HCT116 (cell line): ENCODE data around the gene ZNF837. TPM values are rescaled to one million over a fixed set of nuclear protein-coding genes. Genes with fewer than 3 reads are reported as not detected.

Experiments
- ATAC-seq: fragments of 200-7000 bp; cut with Tn5 transposase; 2 replicates; pipeline ENCODE4 v1.9.1; 2020; ENCODE audit warnings: mild to moderate bottlenecking, moderate library complexity
- BruUV-seq: library from RNA; stranded (reverse); fragments of 400-500 nt; replicated peaks from 2 replicates; lab custom pipeline; 2021; lab: Mats Ljungman, UMichigan
- CTCF ChIA-PET: fragments of 300-600 bp; sonication (Branson Sonifier 250); formaldehyde crosslinking; loops from one replicate; lab custom pipeline; 2021; ENCODE audit warnings: antibody characterized with exemption; lab: Charles Lee
- POLR2A ChIA-PET: fragments of 300-600, 350-600 bp; sonication (Branson Sonifier 250); formaldehyde crosslinking; loops from one replicate; lab custom pipeline; 2021; ENCODE audit warnings: antibody characterized with exemption; lab: Charles Lee
- RAD21 ChIA-PET, 2 experiments: fragments of 300-600 bp; sonication (Branson Sonifier 250); formaldehyde crosslinking; loops; one replicate each; lab custom pipeline; 2023; ENCODE audit warnings: low total read pairs in 2 of 2; ENCODE audit not compliant: uncharacterized antibody in 2 of 2, unreplicated experiment in 2 of 2, low non-redundant PET in 1 of 2; lab: Charles Lee
- DNase-seq: peaks from one replicate; pipeline ENCODE4 v3.0.0-alpha.2; 2010; ENCODE audit warnings: low read depth, low spot score
- H2AFZ ChIP-seq: fragments of 200-600 bp; shearing (Covaris generic), sonication (generic); 2 replicates; pipeline ENCODE4 v1.6.1; 2017; ENCODE audit warnings: low read depth, mixed run types, mixed read lengths, antibody characterized with exemption, low read length; ENCODE audit not compliant: poor library complexity, severe bottlenecking
- H3K27ac ChIP-seq: 2 replicates; pipeline ENCODE4 v1.5.1; 2012; ENCODE audit warnings: low read depth, low read length
- H3K27me3 ChIP-seq: fragments of 200-600 bp; sonication (generic); 2 replicates; pipeline ENCODE4 v1.6.1; 2016; ENCODE audit warnings: mixed run types, low read length, mixed read lengths; ENCODE audit not compliant: insufficient read depth
- H3K36me3 ChIP-seq, 2 experiments: fragments of 200-500 bp in 1 of 2; fragments of 200-600 bp in 1 of 2; sonication (Bioruptor generic) in 1 of 2; sonication (generic) in 1 of 2; 2 replicates each; pipeline versions ENCODE4 v1.5.1 to v1.6.1; 2014 to 2016; ENCODE audit warnings: low read length in 2 of 2, inconsistent platforms in 1 of 2, mixed read lengths in 1 of 2, mixed run types in 1 of 2; ENCODE audit not compliant: insufficient read depth in 2 of 2, control insufficient read depth in 1 of 2
- H3K4me1 ChIP-seq, 2 experiments: fragments of 200-600 bp in 1 of 2; sonication (generic) in 1 of 2; 2 replicates each; pipeline versions ENCODE4 v1.5.1 to v1.6.1; 2012 to 2017; ENCODE audit warnings: low read length in 2 of 2, inconsistent platforms in 1 of 2, mild to moderate bottlenecking in 1 of 2, mixed read lengths in 1 of 2, mixed run types in 1 of 2, moderate library complexity in 1 of 2; ENCODE audit not compliant: insufficient read depth in 2 of 2, control insufficient read depth in 1 of 2
- H3K4me2 ChIP-seq: fragments of 200-600 bp; sonication (generic); 2 replicates; pipeline ENCODE4 v1.6.1; 2017; ENCODE audit warnings: mixed run types, low read length, mixed read lengths
- H3K4me3 ChIP-seq, 2 experiments: fragments of 200-600 bp in 1 of 2; sonication (generic) in 1 of 2; replicated peaks in 1 of 2; 2 replicates each; pipeline ENCODE4 v1.5.1; 2011 to 2016; ENCODE audit warnings: low read length in 2 of 2, control low read depth in 1 of 2, low read depth in 1 of 2, mild to moderate bottlenecking in 1 of 2, mixed read lengths in 1 of 2, mixed run types in 1 of 2
- H3K79me2 ChIP-seq: fragments of 200-600 bp; sonication (generic); 2 replicates; pipeline ENCODE4 v1.6.1; 2017; ENCODE audit warnings: mild to moderate bottlenecking, mixed run types, low read length, moderate library complexity, mixed read lengths; ENCODE audit not compliant: insufficient read depth
- H3K9ac ChIP-seq: fragments of 200-600 bp; sonication (generic); 2 replicates; pipeline ENCODE4 v1.6.1; 2016; ENCODE audit warnings: low read length, mixed read lengths
- H3K9me2 ChIP-seq: fragments of 200-600 bp; sonication (generic), shearing (Covaris generic); 2 replicates; pipeline ENCODE4 v1.6.1; 2017; ENCODE audit warnings: mixed run types, mild to moderate bottlenecking, moderate library complexity; ENCODE audit not compliant: insufficient read depth
- H3K9me3 ChIP-seq, 2 experiments: fragments of 200-500 bp in 1 of 2; fragments of 200-600 bp in 1 of 2; sonication (Bioruptor generic) in 1 of 2; sonication (generic) in 1 of 2; 2 replicates each; pipeline ENCODE4 v1.6.1; 2014 to 2017; ENCODE audit warnings: low read length in 2 of 2, mixed read lengths in 2 of 2, inconsistent platforms in 1 of 2, low read depth in 1 of 2, mild to moderate bottlenecking in 1 of 2, mixed run types in 1 of 2, moderate library complexity in 1 of 2; ENCODE audit not compliant: control insufficient read depth in 1 of 2, insufficient read depth in 1 of 2
- H4K20me1 ChIP-seq: fragments of 200-600 bp; sonication (generic), shearing (Covaris generic); 2 replicates; pipeline ENCODE4 v1.6.1; 2017; ENCODE audit warnings: mixed run types, mild to moderate bottlenecking, moderate library complexity; ENCODE audit not compliant: insufficient read depth
- ATF3 ChIP-seq: IDR thresholded peaks from 2 replicates; pipeline ENCODE4 v1.6.1; 2012
- CEBPB ChIP-seq: IDR thresholded peaks from 2 replicates; pipeline ENCODE4 v1.6.1; 2012; ENCODE audit warnings: low read depth
- CTCF ChIP-seq, 3 experiments: fragments of 200-600 bp in 1 of 3; sonication (generic) in 1 of 3; IDR thresholded peaks in 2 of 3; conservative IDR thresholded peaks in 1 of 3; 2 replicates each; pipeline ENCODE4 v1.5.1; 2012 to 2017; ENCODE audit warnings: low read depth in 2 of 3, low read length in 2 of 3, antibody characterized with exemption in 1 of 3, borderline replicate concordance in 1 of 3, control low read depth in 1 of 3, mild to moderate bottlenecking in 1 of 3, mixed read lengths in 1 of 3, mixed run types in 1 of 3, moderate library complexity in 1 of 3; ENCODE audit not compliant: insufficient read depth in 1 of 3
- EGR1 ChIP-seq: IDR thresholded peaks from 2 replicates; pipeline ENCODE4 v1.6.1; 2012; ENCODE audit warnings: low read depth
- EZH2 ChIP-seq: fragments of 200-600 bp; sonication (generic); IDR thresholded peaks from 2 replicates; pipeline ENCODE4 v1.6.1; 2017; ENCODE audit warnings: antibody characterized with exemption, mixed run types
- EZH2phosphoT487 ChIP-seq: fragments of 200-600 bp; IDR thresholded peaks from 2 replicates; pipeline ENCODE4 v1.6.1; 2018; ENCODE audit warnings: antibody characterized with exemption, borderline replicate concordance
- JUND ChIP-seq: IDR thresholded peaks from 2 replicates; pipeline ENCODE4 v1.6.1; 2012
- MAX ChIP-seq: IDR thresholded peaks from 2 replicates; pipeline ENCODE4 v1.6.1; 2012
- REST ChIP-seq: IDR thresholded peaks from 2 replicates; pipeline ENCODE4 v1.6.1; 2012; ENCODE audit warnings: low read depth
- SIN3A ChIP-seq: IDR thresholded peaks from 2 replicates; pipeline ENCODE4 v1.6.1; 2012; ENCODE audit warnings: low read depth
- SP1 ChIP-seq: IDR thresholded peaks from 2 replicates; pipeline ENCODE4 v1.6.1; 2012; ENCODE audit warnings: low read depth
- SRF ChIP-seq: IDR thresholded peaks from 2 replicates; pipeline ENCODE4 v1.6.1; 2012; ENCODE audit warnings: low read depth
- TCF7L2 ChIP-seq: IDR thresholded peaks from 2 replicates; pipeline ENCODE4 v1.7.0; 2011; ENCODE audit warnings: borderline replicate concordance, inconsistent platforms; ENCODE audit not compliant: insufficient read depth, insufficient read length; ENCODE audit errors: extremely low read depth
- YY1 ChIP-seq: IDR thresholded peaks from 2 replicates; pipeline ENCODE4 v1.6.1; 2011; ENCODE audit warnings: low read length, low read depth, moderate library complexity, mild to moderate bottlenecking; ENCODE audit not compliant: insufficient replicate concordance; ENCODE audit errors: extremely low read depth
- ZFX ChIP-seq: fragments of 450-650 bp; IDR thresholded peaks from 2 replicates; pipeline ENCODE4 v1.6.1; 2017
- ZNF274 ChIP-seq: fragments of 200-500 bp; sonication (Bioruptor generic); IDR thresholded peaks from 2 replicates; pipeline ENCODE4 v1.6.1; 2014; ENCODE audit warnings: mild to moderate bottlenecking, low read depth, low read length, inconsistent platforms
- intact Hi-C: fragments of 100-400 bp; cut with micrococcal nuclease; formaldehyde crosslinking; loops from 2 replicates; pipeline ENCODE4 v1.10.0; 2022
- total RNA-seq: library from RNA; stranded (reverse); gene quantifications from one replicate; pipeline ENCODE4 v1.2.1, GENCODE V29; 2021; ENCODE audit not compliant: unreplicated experiment

ZNF837 gene
- total RNA-seq, 1 experiment from 2014 or later = 3.2 TPM

- H3K9ac ChIP-seq = no peak overlapping the region
- intact Hi-C loops = no loop called here
- no TSS peak for BruUV-seq
- no peaks in the 10 kb centered on the region for H3K4me1 ChIP-seq
- no peak for ATAC-seq
- CTCF ChIA-PET = no interaction called here
- H4K20me1 ChIP-seq = no peaks in the 10 kb centered on the region
- POLR2A ChIA-PET = no interaction called here
- H3K27ac ChIP-seq = no peak overlapping the region
- no peaks in the 10 kb centered on the region for H3K27me3 ChIP-seq
- TF ChIP-seq SP1 (no peak), EZH2 (no peak), CEBPB (no peak), SIN3A (no peak), ATF3 (no peak), ZFX (no peak), JUND (no peak), CTCF (IDR thresholded peaks at IDR 0.05 in 2 of 3, conservative IDR thresholded peaks at IDR 0.05 in 1 of 3; ENCODE audit: borderline replicate concordance in 1 of 3, insufficient read depth in 1 of 3, low read depth in 2 of 3, low read length in 2 of 3) (no peak), SRF (no peak), EZH2phosphoT487 (no peak), TCF7L2 (no peak), EGR1 (no peak), REST (no peak), MAX (no peak), ZNF274 (no peak), YY1 (no peak)
- TF ChIP-seq, all 23 proteins: peak for 0
- H3K4me2 ChIP-seq = no peak overlapping the region
- H3K36me3 ChIP-seq = peaks cover 0 to 21% of the 10 kb centered on the region in 2 experiments; a peak in 1 of 4 replicates
- H3K4me3 ChIP-seq = no peak overlapping the region
- H3K9me3 ChIP-seq = peaks cover 0 to 4% of the 10 kb centered on the region in 2 experiments; a peak in 1 of 4 replicates
- H3K79me2 ChIP-seq = no peaks in the 10 kb centered on the region
- H3K9me2 ChIP-seq = no peaks in the 10 kb centered on the region
- no peak overlapping the region for H2AFZ ChIP-seq
- DNase-seq = no peak
- RAD21 ChIA-PET = no interaction called here
Observed at GRCh38 chr19:58336216-58336615, 44.6 kb downstream of the ZNF837 start.
